GM18507 (cell line): ENCODE data around the gene DTNA.
"Not testable (repeated sequence)": the region's sequence is repeated elsewhere in the genome, so short reads cannot be mapped to it uniquely, and the experiment has no call there.

Experiments
- DNase-seq: peaks from one replicate; pipeline ENCODE4 v3.0.0; 2011; ENCODE audit warnings: low read depth; ENCODE audit not compliant: insufficient read length; ENCODE audit errors: extremely low spot score
- FAIRE-seq: peaks from 2 replicates; lab custom pipeline; 2011; peaks lifted over from hg19 to GRCh38; lab: Jason Lieb, UNC

The DTNA gene

GRCh38 chr18:34709750-34710441, at the start of gene DTNA:
TSS of gene DTNA (plus strand) at chr18:34710298. CDS start at chr18:34755977, 45,679 bp downstream.
- DNase-seq = no peak
- no peak for FAIRE-seq

- DNase-seq = no peak
- FAIRE-seq = no peak
These were observed 49.5 kb upstream of the DTNA start for GRCh38 chr18:34660572-34660971.

- FAIRE-seq (peak; percentile 12), DNase-seq (no peak)
These were observed 48.5 kb upstream of the DTNA start for GRCh38 chr18:34661464-34662087.

- no peak for FAIRE-seq
- DNase-seq = no peak
These were observed 33.1 kb upstream of the DTNA start for GRCh38 chr18:34676816-34677574.

- not testable (repeated sequence) for FAIRE-seq
These were observed 20.3 kb upstream of the DTNA start for GRCh38 chr18:34689750-34690149.

GRCh38 chr18:34691614-34692013, 18.5 kb upstream of the DTNA start:
- no peak for FAIRE-seq
- no peak for DNase-seq

More at GRCh38 chr18:34689750-34690149, 20.3 kb upstream of the DTNA start:
- DNase-seq = not testable (repeated sequence)

- no peak for DNase-seq
- FAIRE-seq = no peak
These were observed 15.4 kb upstream of the DTNA start for GRCh38 chr18:34694591-34695165.

- no peak for DNase-seq
- no peak for FAIRE-seq
These were observed 14.8 kb upstream of the DTNA start for GRCh38 chr18:34695310-34695709.

- no peak for FAIRE-seq
- no peak for DNase-seq
These were observed 13.4 kb upstream of the DTNA start for GRCh38 chr18:34696671-34697070.

- FAIRE-seq (no peak), DNase-seq (no peak)
These were observed 12.9 kb upstream of the DTNA start for GRCh38 chr18:34697233-34697632.

GRCh38 chr18:34697891-34698290, 12.2 kb upstream of the DTNA start:
- FAIRE-seq (no peak), DNase-seq (no peak)

GRCh38 chr18:34701911-34702310, 8.2 kb upstream of the DTNA start:
- no peak for DNase-seq
- FAIRE-seq = no peak

GRCh38 chr18:34702814-34703213, 7.3 kb upstream of the DTNA start:
- DNase-seq = no peak
- no peak for FAIRE-seq

- no peak for FAIRE-seq
- no peak for DNase-seq
These were observed 6.0 kb upstream of the DTNA start for GRCh38 chr18:34704074-34704473.

GRCh38 chr18:34704823-34705222, 5.3 kb upstream of the DTNA start:
- DNase-seq = no peak

GRCh38 chr18:34707670-34708069, 2.4 kb upstream of the DTNA start:
- no peak for FAIRE-seq
- DNase-seq = no peak

More at GRCh38 chr18:34704823-34705222, 5.3 kb upstream of the DTNA start:
- no peak for FAIRE-seq

GRCh38 chr18:34709104-34709503, 994 bp upstream of the DTNA start:
- no peak for FAIRE-seq

GRCh38 chr18:34710458-34710914, 388 bp downstream of the DTNA start:
- DNase-seq (no peak), FAIRE-seq (no peak)

More at GRCh38 chr18:34709104-34709503, 994 bp upstream of the DTNA start:
- DNase-seq = no peak

GRCh38 chr18:34710934-34711333, 836 bp downstream of the DTNA start:
- no peak for DNase-seq
- FAIRE-seq = no peak

GRCh38 chr18:34716111-34716510, 6.0 kb downstream of the DTNA start:
- not testable (repeated sequence) for FAIRE-seq, DNase-seq
